AG04450 (cell line): ENCODE measurements around the gene PMVK. TPM values are rescaled to one million over a fixed set of nuclear protein-coding genes. Genes with fewer than 3 reads are reported as not detected.
"Not testable (repeated sequence)": the region's sequence is repeated elsewhere in the genome, so short reads cannot be mapped to it uniquely, and the experiment has no call there.

ENCODE experiments used
- CTCF ChIA-PET: fragments of 300-600, 350-600 bp; formaldehyde crosslinking; extraction: SDS; loops from one replicate; lab custom pipeline; 2022; ENCODE audit warnings: antibody characterized with exemption, inconsistent platforms; lab: Charles Lee
- POLR2A ChIA-PET: fragments of 350-600 bp; formaldehyde crosslinking; extraction: SDS; loops from one replicate; lab custom pipeline; 2021; ENCODE audit warnings: antibody characterized with exemption, inconsistent platforms; lab: Yijun Ruan, JAX
- DNase-seq: peaks from one replicate; pipeline ENCODE4 v3.0.0-alpha.2; 2011; ENCODE audit warnings: low read depth, low spot score
- H3K27ac ChIP-seq: one replicate; pipeline ENCODE4 v1.5.1; 2012; ENCODE audit warnings: low read depth, low read length, control low read depth
- H3K27me3 ChIP-seq: one replicate; pipeline ENCODE4 v1.6.0; 2012; ENCODE audit warnings: low read length; ENCODE audit not compliant: control insufficient read depth, insufficient read depth
- H3K4me3 ChIP-seq: 2 replicates; pipeline ENCODE4 v1.5.1; 2011; ENCODE audit warnings: mild to moderate bottlenecking, low read depth, low read length, control low read depth
- H3K9me3 ChIP-seq: 2 replicates; pipeline ENCODE4 v1.5.1; 2012; ENCODE audit warnings: low read length; ENCODE audit not compliant: control insufficient read depth, insufficient read depth
- polyA plus RNA-seq: library from polyadenylated mRNA; depleted of rRNA; stranded (reverse); fragments of >200 nt; gene quantifications from 2 replicates; pipeline ENCODE4 v1.2.3, GENCODE V29; 2011
- TF ChIP-seq, protein P1 (sequence below): IDR thresholded peaks from 2 replicates; pipeline ENCODE4 v1.5.1; 2011; ENCODE audit warnings: low read depth, low read length, control low read depth, inconsistent platforms

PMVK gene
- polyA plus RNA-seq, 1 experiment = 21.0 TPM

DNA sequence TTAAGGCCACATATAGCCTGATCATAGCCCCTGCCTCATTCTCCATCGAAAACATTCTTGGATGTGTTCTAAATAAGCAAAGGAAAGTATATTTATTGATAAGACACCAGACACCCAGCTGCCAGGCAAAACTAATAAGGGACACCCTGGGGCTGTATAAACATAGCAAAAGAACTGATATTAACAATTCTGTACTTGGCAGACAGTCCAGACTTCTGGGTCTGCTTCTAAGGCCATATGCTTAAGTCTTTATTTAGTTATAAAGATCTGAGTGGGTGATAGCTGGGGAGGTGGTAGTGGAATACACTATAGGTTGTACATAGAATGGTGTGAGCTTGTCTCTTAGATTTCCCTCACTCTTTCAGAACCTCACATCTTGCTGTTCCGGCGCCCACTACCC is 41.8 kb upstream of the PMVK start:
- ChIA-PET POLR2A (no interaction called here), CTCF (interaction anchor here (0.9 kb wide), 1 partner anchor 39 kb away, joined by 3 read pairs; no protein-coding TSS in a partner anchor)
- Histone ChIP-seq H3K9me3 (no peaks in the 10 kb centered on the region), H3K4me3 (no peak overlapping the region), H3K27ac (no peak overlapping the region), H3K27me3 (no peaks in the 10 kb centered on the region)
- DNase-seq = no peak
- TF ChIP-seq, protein P1, sequence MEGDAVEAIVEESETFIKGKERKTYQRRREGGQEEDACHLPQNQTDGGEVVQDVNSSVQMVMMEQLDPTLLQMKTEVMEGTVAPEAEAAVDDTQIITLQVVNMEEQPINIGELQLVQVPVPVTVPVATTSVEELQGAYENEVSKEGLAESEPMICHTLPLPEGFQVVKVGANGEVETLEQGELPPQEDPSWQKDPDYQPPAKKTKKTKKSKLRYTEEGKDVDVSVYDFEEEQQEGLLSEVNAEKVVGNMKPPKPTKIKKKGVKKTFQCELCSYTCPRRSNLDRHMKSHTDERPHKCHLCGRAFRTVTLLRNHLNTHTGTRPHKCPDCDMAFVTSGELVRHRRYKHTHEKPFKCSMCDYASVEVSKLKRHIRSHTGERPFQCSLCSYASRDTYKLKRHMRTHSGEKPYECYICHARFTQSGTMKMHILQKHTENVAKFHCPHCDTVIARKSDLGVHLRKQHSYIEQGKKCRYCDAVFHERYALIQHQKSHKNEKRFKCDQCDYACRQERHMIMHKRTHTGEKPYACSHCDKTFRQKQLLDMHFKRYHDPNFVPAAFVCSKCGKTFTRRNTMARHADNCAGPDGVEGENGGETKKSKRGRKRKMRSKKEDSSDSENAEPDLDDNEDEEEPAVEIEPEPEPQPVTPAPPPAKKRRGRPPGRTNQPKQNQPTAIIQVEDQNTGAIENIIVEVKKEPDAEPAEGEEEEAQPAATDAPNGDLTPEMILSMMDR = no peak

- H3K4me3 ChIP-seq, H3K9me3 ChIP-seq, POLR2A ChIA-PET, H3K27ac ChIP-seq, DNase-seq, H3K27me3 ChIP-seq: not testable (repeated sequence)
- CTCF ChIA-PET = interaction anchor here (0.9 kb wide), 1 partner anchor 40 kb away, joined by 3 read pairs; no protein-coding TSS in a partner anchor
These were observed 41.2 kb upstream of the PMVK start for GRCh38 chr1:154977762-154978161.

GRCh38 chr1:154975409-154976059 is 39.0 kb upstream of the PMVK start:
- no peaks in the 10 kb centered on the region for H3K9me3 ChIP-seq
- POLR2A ChIA-PET = interaction anchor here (0.6 to 1.1 kb wide), 2 partner anchors 14 to 348 kb away, joined by 3 read pairs; no protein-coding TSS in a partner anchor
- H3K27me3 ChIP-seq = no peaks in the 10 kb centered on the region
- H3K4me3 ChIP-seq = peak overlapping the region; percentile 75
- peak overlapping the region; percentile 100 for H3K27ac ChIP-seq
- CTCF ChIA-PET = interaction anchor here (0.7 to 1.6 kb wide), 2 partner anchors 21 to 24 kb away, joined by 3 to 4 read pairs; no protein-coding TSS in a partner anchor
- TF ChIP-seq, protein P1 = no peak
- DNase-seq = no peak

GRCh38 chr1:154974808-154975408 is 38.4 kb upstream of the PMVK start:
- H3K27me3 ChIP-seq = no peaks in the 10 kb centered on the region
- ChIA-PET CTCF (interaction anchor here (0.7 to 1.6 kb wide), 2 partner anchors 21 to 25 kb away, joined by 3 to 4 read pairs; no protein-coding TSS in a partner anchor), POLR2A (interaction anchor here (0.6 to 1.1 kb wide), 4 partner anchors 14 to 435 kb away, joined by 3 read pairs; no protein-coding TSS in a partner anchor)
- H3K4me3 ChIP-seq = peak overlapping the region; percentile 75
- H3K27ac ChIP-seq = peak overlapping the region; percentile 100
- DNase-seq = peak; percentile 89
- TF ChIP-seq, protein P1 = no peak
- peaks cover 3% of the 10 kb centered on the region; the same call in 1 of the 2 replicates for H3K9me3 ChIP-seq

DNA sequence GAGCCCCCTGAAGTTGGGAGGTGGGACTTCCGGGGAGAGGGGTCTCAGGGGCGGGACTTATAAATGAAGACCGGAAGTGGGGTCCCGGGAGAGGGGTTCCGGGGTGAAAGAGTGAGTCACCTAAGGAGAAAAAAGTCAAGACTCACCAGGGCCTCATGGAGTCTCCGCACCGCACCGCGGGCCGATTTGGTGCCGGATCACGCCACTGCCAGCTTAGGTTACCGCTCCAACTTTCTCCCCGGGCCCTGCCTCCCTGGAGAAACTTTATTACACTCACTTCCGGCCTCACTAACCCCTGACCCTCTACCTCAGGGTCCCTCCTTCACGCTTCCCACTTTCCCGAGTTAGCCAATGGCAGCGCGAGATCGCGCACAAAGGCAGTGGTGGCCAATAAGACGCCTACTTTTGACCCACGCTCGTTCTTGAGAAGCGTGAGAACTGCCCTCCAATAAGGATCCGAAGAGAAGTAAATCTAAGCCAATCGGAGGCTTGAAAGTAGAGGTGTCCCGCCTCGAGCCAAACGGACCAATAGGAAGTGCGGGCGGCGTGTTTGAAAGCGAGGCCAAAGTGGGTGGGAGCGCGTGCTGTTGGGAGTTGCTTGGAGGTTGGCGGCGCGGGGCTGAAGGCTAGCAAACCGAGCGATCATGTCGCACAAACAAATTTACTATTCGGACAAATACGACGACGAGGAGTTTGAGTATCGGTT is 37.7 kb upstream of the PMVK start, which contains the start of gene CKS1B:
Gene CKS1B (plus strand): TSS at position 580 of the 706 bp plus-strand sequence. CDS start 65 bp downstream, at position 645.
- CTCF ChIA-PET = interaction anchor here (1.0 to 1.1 kb wide), 3 partner anchors 19 to 43 kb away, joined by 3 to 6 read pairs (median 5); partner anchors contain the start of gene LENEP
- Histone ChIP-seq H3K27ac (peak within 1 kb of the TSS; percentile 100), H3K4me3 (peak within 1 kb of the TSS; percentile 77), H3K9me3 (peaks cover 3% of the 10 kb centered on the region; the same call in 1 of the 2 replicates), H3K27me3 (no peaks in the 10 kb centered on the region)
- POLR2A ChIA-PET = interaction anchor here (0.6 to 5.0 kb wide), 11 partner anchors 9 to 702 kb away, joined by 3 to 59 read pairs (median 5); partner anchors contain the start of genes FLAD1 and PYGO2
- DNase-seq = peak; percentile 100
- TF ChIP-seq, protein P1 = no peak
